Vagina (tissue), 2 donors: Measurements from ENCODE around the gene RMND1. TPM values are rescaled to one million over a fixed set of nuclear protein-coding genes. Genes with fewer than 3 reads are reported as not detected.

Experiments
- DNase-seq, 2 donors: peaks; one replicate each; pipeline ENCODE4 v3.0.0-alpha.2; 2017; ENCODE audit errors: extremely low spot score in 2 of 2
- H3K27ac ChIP-seq: fragments of 200-600 bp; sonication (generic); one replicate; pipeline ENCODE4 v1.5.1; 2019
- H3K27me3 ChIP-seq: fragments of 200-600 bp; sonication (generic); one replicate; pipeline ENCODE4 v1.5.1; 2019
- H3K36me3 ChIP-seq, 2 donors: fragments of 200-600 bp; sonication (generic); one replicate each; pipeline ENCODE4 v1.5.1; 2017 to 2019
- H3K4me1 ChIP-seq: fragments of 200-600 bp; sonication (generic); one replicate; pipeline ENCODE4 v1.5.1; 2019
- H3K4me3 ChIP-seq, 2 donors: fragments of 200-600 bp; sonication (generic); 1 replicate in 1 of 2; 2 replicates in 1 of 2; pipeline ENCODE4 v1.5.1; 2016 to 2019
- H3K9me3 ChIP-seq: fragments of 200-600 bp; sonication (generic); one replicate; pipeline ENCODE4 v1.5.1; 2019
- POLR2A ChIP-seq, 2 donors: fragments of 450-650 bp; IDR thresholded peaks; one replicate each; pipeline ENCODE4 v1.6.1; 2017; ENCODE audit warnings: antibody characterized with exemption in 2 of 2, mild to moderate bottlenecking in 2 of 2, moderate library complexity in 2 of 2
- POLR2AphosphoS5 ChIP-seq, 2 donors: sonication (generic); formaldehyde crosslinking; IDR thresholded peaks; one replicate each; pipeline ENCODE4 v1.9.0; 2017; ENCODE audit warnings: antibody characterized with exemption in 2 of 2, mild to moderate bottlenecking in 2 of 2, low read depth in 1 of 2; ENCODE audit not compliant: insufficient read depth in 1 of 2
- intact Hi-C: fragments of 100-400 bp; cut with DNase I; formaldehyde crosslinking; loops from one replicate; pipeline ENCODE4 v1.15.1; 2023
- total RNA-seq: library from RNA; depleted of rRNA; stranded (reverse); fragments of >200 nt; gene quantifications from one replicate; pipeline ENCODE4 v1.2.3, GENCODE V29; 2016
- TF ChIP-seq, protein P1 (sequence below), 3 experiments: fragments of 450-650 bp in 2 of 3; fragments of 200-600 bp in 1 of 3; sonication (generic) in 1 of 3; IDR thresholded peaks; one replicate each; pipeline ENCODE4 v1.5.1; 2017 to 2019; ENCODE audit warnings: antibody characterized with exemption in 3 of 3, mild to moderate bottlenecking in 2 of 3, moderate library complexity in 2 of 3

RMND1 gene
- total RNA-seq, 1 donor from 2014 or later = 15.7 TPM

- Histone ChIP-seq H3K9me3 (no peaks in the 10 kb centered on the region), H3K27ac (no peak overlapping the region), H3K4me1 (no peaks in the 10 kb centered on the region), H3K27me3 (no peaks in the 10 kb centered on the region), H3K4me3 (no peak overlapping the region), H3K36me3 (peaks cover 0 to 34% of the 10 kb centered on the region in 2 donors)
- intact Hi-C loops = no loop called here
- DNase-seq = no peak
- TF ChIP-seq, protein P1, sequence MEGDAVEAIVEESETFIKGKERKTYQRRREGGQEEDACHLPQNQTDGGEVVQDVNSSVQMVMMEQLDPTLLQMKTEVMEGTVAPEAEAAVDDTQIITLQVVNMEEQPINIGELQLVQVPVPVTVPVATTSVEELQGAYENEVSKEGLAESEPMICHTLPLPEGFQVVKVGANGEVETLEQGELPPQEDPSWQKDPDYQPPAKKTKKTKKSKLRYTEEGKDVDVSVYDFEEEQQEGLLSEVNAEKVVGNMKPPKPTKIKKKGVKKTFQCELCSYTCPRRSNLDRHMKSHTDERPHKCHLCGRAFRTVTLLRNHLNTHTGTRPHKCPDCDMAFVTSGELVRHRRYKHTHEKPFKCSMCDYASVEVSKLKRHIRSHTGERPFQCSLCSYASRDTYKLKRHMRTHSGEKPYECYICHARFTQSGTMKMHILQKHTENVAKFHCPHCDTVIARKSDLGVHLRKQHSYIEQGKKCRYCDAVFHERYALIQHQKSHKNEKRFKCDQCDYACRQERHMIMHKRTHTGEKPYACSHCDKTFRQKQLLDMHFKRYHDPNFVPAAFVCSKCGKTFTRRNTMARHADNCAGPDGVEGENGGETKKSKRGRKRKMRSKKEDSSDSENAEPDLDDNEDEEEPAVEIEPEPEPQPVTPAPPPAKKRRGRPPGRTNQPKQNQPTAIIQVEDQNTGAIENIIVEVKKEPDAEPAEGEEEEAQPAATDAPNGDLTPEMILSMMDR (IDR thresholded peaks at IDR 0.05) = no peak
- TF ChIP-seq POLR2AphosphoS5 (IDR thresholded peaks at IDR 0.05; ENCODE audit: insufficient read depth in 1 of 2, low read depth in 1 of 2) = no peak
- TF ChIP-seq POLR2A (IDR thresholded peaks at IDR 0.05) = no peak
Observed at GRCh38 chr6:151430886-151431285, 21.0 kb downstream of the RMND1 start.

- no peak for DNase-seq
- intact Hi-C loops = no loop called here
- H3K4me3 ChIP-seq = no peak overlapping the region
- H3K27me3 ChIP-seq = no peaks in the 10 kb centered on the region
- H3K27ac ChIP-seq = no peak overlapping the region
- TF ChIP-seq POLR2AphosphoS5 (IDR thresholded peaks at IDR 0.05; ENCODE audit: insufficient read depth in 1 of 2, low read depth in 1 of 2) (no peak), POLR2A (IDR thresholded peaks at IDR 0.05) (no peak)
- TF ChIP-seq, protein P1 (IDR thresholded peaks at IDR 0.05) = no peak
- no peaks in the 10 kb centered on the region for H3K4me1 ChIP-seq
- peaks cover 0 to 51% of the 10 kb centered on the region in 2 donors for H3K36me3 ChIP-seq
- no peaks in the 10 kb centered on the region for H3K9me3 ChIP-seq
Observed at GRCh38 chr6:151428093-151428735, 23.7 kb downstream of the RMND1 start.

DNA sequence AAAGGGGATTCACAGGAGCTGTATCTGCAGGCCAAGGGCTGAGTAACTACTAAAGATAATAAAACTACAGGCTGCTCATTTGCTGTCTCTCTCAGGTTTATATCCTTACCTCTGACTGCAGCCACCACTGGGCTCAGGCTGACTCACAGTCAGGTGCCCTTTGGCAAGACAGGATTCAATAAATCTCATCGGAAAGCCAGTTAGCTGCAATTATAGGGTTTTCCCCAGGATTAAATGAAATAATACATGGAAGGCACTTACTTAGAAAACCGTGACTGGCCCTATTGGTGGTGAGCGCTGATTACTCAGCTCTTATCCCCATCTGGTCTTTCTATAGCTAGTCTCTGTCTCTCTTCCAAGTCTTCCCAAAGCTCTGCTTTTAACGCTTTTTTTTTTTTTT lies 26.4 kb downstream of the RMND1 start:
- no peaks in the 10 kb centered on the region for H3K9me3 ChIP-seq
- TF ChIP-seq POLR2A (IDR thresholded peaks at IDR 0.05) (no peak), POLR2AphosphoS5 (IDR thresholded peaks at IDR 0.05; ENCODE audit: insufficient read depth in 1 of 2, low read depth in 1 of 2) (no peak)
- TF ChIP-seq, protein P1 (IDR thresholded peaks at IDR 0.05) = no peak

GRCh38 chr6:151422981-151423380 lies 28.9 kb downstream of the RMND1 start:
- Histone ChIP-seq H3K9me3 (no peaks in the 10 kb centered on the region), H3K4me1 (no peaks in the 10 kb centered on the region), H3K27me3 (no peaks in the 10 kb centered on the region), H3K27ac (no peak overlapping the region), H3K4me3 (no peak overlapping the region), H3K36me3 (peaks cover 0 to 36% of the 10 kb centered on the region in 2 donors)
- TF ChIP-seq, protein P1 (IDR thresholded peaks at IDR 0.05) = no peak
- TF ChIP-seq POLR2AphosphoS5 (IDR thresholded peaks at IDR 0.05; ENCODE audit: insufficient read depth in 1 of 2, low read depth in 1 of 2) = no peak
- no peak for TF ChIP-seq POLR2A (IDR thresholded peaks at IDR 0.05)
- intact Hi-C loops = no loop called here
- no peak for DNase-seq

More for the DNA sequence above, 26.4 kb downstream of the RMND1 start:
- DNase-seq = no peak
- no peaks in the 10 kb centered on the region for H3K27me3 ChIP-seq
- peaks cover 0 to 49% of the 10 kb centered on the region in 2 donors for H3K36me3 ChIP-seq
- H3K27ac ChIP-seq = no peak overlapping the region
- no peak overlapping the region for H3K4me3 ChIP-seq
- H3K4me1 ChIP-seq = no peaks in the 10 kb centered on the region
- intact Hi-C loops = no loop called here

- H3K9me3 ChIP-seq = no peaks in the 10 kb centered on the region
- no peak overlapping the region for H3K27ac ChIP-seq
- no peaks in the 10 kb centered on the region for H3K27me3 ChIP-seq
- H3K4me1 ChIP-seq = no peaks in the 10 kb centered on the region
- TF ChIP-seq POLR2A (IDR thresholded peaks at IDR 0.05) (no peak), POLR2AphosphoS5 (IDR thresholded peaks at IDR 0.05; ENCODE audit: insufficient read depth in 1 of 2, low read depth in 1 of 2) (no peak)
- TF ChIP-seq, protein P1 (IDR thresholded peaks at IDR 0.05) = no peak
- intact Hi-C loops = no loop called here
- H3K4me3 ChIP-seq = no peak overlapping the region
- H3K36me3 ChIP-seq = peaks cover 0 to 16% of the 10 kb centered on the region in 2 donors
- no peak for DNase-seq
Observed at GRCh38 chr6:151417477-151417876, 34.4 kb downstream of the RMND1 start.
